ENCODE results near the gene BCAP31. TPM values are rescaled to one million over a fixed set of nuclear protein-coding genes. Genes with fewer than 3 reads are reported as not detected.

The BCAP31 gene
- total RNA-seq, 1 experiment from 2014 or later, result 150 TPM

GRCh38 chrX:153688506-153688905, 35.7 kb downstream of the BCAP31 start (continued):
- TF ChIP-seq MXD4 (CRISPR knock-in tag; IDR thresholded peaks at IDR 0.05; ENCODE audit: borderline replicate concordance), result no peak
- TF ChIP-seq FOXP1 (CRISPR knock-in tag; IDR thresholded peaks at IDR 0.05; ENCODE audit: borderline replicate concordance), result no peak
- TF ChIP-seq CTCF (IDR thresholded peaks at IDR 0.05), result no peak
- no peak for TF ChIP-seq MAX (CRISPR knock-in tag; IDR thresholded peaks at IDR 0.05)
- TF ChIP-seq NFYB (CRISPR knock-in tag; conservative IDR thresholded peaks at IDR 0.05; ENCODE audit: low read depth), result no peak
- TF ChIP-seq, protein P1, sequence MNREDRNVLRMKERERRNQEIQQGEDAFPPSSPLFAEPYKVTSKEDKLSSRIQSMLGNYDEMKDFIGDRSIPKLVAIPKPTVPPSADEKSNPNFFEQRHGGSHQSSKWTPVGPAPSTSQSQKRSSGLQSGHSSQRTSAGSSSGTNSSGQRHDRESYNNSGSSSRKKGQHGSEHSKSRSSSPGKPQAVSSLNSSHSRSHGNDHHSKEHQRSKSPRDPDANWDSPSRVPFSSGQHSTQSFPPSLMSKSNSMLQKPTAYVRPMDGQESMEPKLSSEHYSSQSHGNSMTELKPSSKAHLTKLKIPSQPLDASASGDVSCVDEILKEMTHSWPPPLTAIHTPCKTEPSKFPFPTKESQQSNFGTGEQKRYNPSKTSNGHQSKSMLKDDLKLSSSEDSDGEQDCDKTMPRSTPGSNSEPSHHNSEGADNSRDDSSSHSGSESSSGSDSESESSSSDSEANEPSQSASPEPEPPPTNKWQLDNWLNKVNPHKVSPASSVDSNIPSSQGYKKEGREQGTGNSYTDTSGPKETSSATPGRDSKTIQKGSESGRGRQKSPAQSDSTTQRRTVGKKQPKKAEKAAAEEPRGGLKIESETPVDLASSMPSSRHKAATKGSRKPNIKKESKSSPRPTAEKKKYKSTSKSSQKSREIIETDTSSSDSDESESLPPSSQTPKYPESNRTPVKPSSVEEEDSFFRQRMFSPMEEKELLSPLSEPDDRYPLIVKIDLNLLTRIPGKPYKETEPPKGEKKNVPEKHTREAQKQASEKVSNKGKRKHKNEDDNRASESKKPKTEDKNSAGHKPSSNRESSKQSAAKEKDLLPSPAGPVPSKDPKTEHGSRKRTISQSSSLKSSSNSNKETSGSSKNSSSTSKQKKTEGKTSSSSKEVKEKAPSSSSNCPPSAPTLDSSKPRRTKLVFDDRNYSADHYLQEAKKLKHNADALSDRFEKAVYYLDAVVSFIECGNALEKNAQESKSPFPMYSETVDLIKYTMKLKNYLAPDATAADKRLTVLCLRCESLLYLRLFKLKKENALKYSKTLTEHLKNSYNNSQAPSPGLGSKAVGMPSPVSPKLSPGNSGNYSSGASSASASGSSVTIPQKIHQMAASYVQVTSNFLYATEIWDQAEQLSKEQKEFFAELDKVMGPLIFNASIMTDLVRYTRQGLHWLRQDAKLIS (CRISPR knock-in tag; IDR thresholded peaks at IDR 0.05; ENCODE audit: borderline replicate concordance), result no peak
- TF ChIP-seq TP53 (CRISPR knock-in tag; IDR thresholded peaks at IDR 0.05), result no peak

DNA sequence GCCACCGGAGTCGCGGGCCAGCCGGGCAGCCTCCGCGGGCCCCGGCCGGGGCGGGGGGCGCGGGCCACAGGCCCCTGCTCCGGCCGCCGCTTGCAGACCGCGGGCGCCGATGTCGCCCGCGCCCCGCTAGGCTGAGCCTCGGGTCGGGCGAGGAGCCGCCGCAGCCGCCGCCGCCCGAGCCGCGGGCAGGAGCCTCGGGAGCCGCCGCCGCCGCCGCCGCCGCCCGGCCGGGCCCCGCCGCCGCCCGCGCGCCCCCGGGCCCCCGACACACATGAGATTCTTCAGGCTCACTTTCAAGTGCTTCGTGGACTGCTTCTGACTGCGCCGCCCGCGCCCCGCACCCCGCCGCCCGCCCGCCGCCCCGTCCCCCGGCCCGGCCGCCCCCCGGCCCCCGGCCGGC, 36.1 kb downstream of the BCAP31 start:
- ATAC-seq (no peak), DNase-seq (ENCODE audit: low spot score) (no peak)
- peaks cover 5% of the 10 kb centered on the region for H3K9me3 Mint-ChIP-seq
- no peak overlapping the region for H3K4me3 Mint-ChIP-seq
- ChIA-PET POLR2A (no interaction called here), CTCF (interaction anchor here (0.6 to 4.9 kb wide), 5 partner anchors 17 to 110 kb away, joined by 3 to 143 read pairs (median 5); partner anchors contain the start of gene PNCK)
- peaks cover 6% of the 10 kb centered on the region for H3K36me3 Mint-ChIP-seq
- no peaks in the 10 kb centered on the region; the same call in 1 of the 2 replicates for H3K27me3 Mint-ChIP-seq (ENCODE audit: low read depth)
- TF ChIP-seq NFYB (CRISPR knock-in tag; conservative IDR thresholded peaks at IDR 0.05; ENCODE audit: low read depth) (no peak), SP1 (CRISPR knock-in tag; conservative IDR thresholded peaks at IDR 0.05) (no peak), TEAD4 (CRISPR knock-in tag; IDR thresholded peaks at IDR 0.05) (no peak), ATF2 (CRISPR knock-in tag; IDR thresholded peaks at IDR 0.05; ENCODE audit: borderline replicate concordance, low read depth) (no peak), ZNF396 (CRISPR knock-in tag; IDR thresholded peaks at IDR 0.05; ENCODE audit: borderline replicate concordance) (no peak)
- H3K4me1 Mint-ChIP-seq, result peaks cover 15% of the 10 kb centered on the region
- no peak overlapping the region for H3K27ac Mint-ChIP-seq

- POLR2A ChIA-PET, result interaction anchor here (0.7 to 1.3 kb wide), 2 partner anchors 14 to 89 kb away, joined by 3 to 4 read pairs; partner anchors contain the start of genes CCNQ and PNCK
- ATAC-seq (peak; percentile 38), DNase-seq (ENCODE audit: low spot score) (peak; percentile 65)
- peaks cover 6% of the 10 kb centered on the region for H3K36me3 Mint-ChIP-seq
- CTCF ChIA-PET, result interaction anchor here (0.6 to 4.9 kb wide), 11 partner anchors 17 to 279 kb away, joined by 3 to 143 read pairs (median 4); partner anchors contain the start of genes CCNQ and PNCK
- H3K27ac Mint-ChIP-seq, result peak within 1 kb of the TSS; percentile 85
- H3K4me1 Mint-ChIP-seq, result peaks cover 18% of the 10 kb centered on the region
- H3K4me3 Mint-ChIP-seq, result peak within 1 kb of the TSS; percentile 61
- peaks cover 5% of the 10 kb centered on the region for H3K9me3 Mint-ChIP-seq
- H3K27me3 Mint-ChIP-seq (ENCODE audit: low read depth), result no peaks in the 10 kb centered on the region; the same call in 1 of the 2 replicates
- TF ChIP-seq SP1 (CRISPR knock-in tag; conservative IDR thresholded peaks at IDR 0.05) (no peak), CTCF (IDR thresholded peaks at IDR 0.05) (peak; percentile 31; the same call in 1 of the 2 replicates), ZNF263 (CRISPR knock-in tag; IDR thresholded peaks at IDR 0.05; ENCODE audit: low read depth) (peak; percentile 68; the same call in 1 of the 2 replicates), ZNF423 (CRISPR knock-in tag; IDR thresholded peaks at IDR 0.05) (peak; percentile 38; the same call in 1 of the 2 replicates), ZNF232 (CRISPR knock-in tag; IDR thresholded peaks at IDR 0.05) (no peak), MXD4 (CRISPR knock-in tag; IDR thresholded peaks at IDR 0.05; ENCODE audit: borderline replicate concordance) (no peak), ZNF532 (CRISPR knock-in tag; IDR thresholded peaks at IDR 0.05; ENCODE audit: borderline replicate concordance) (no peak), NR2C2 (CRISPR knock-in tag; IDR thresholded peaks at IDR 0.05) (no peak)
These were observed 36.8 kb downstream of the BCAP31 start, which contains the start of gene SLC6A8 for GRCh38 chrX:153687121-153688039. TSS of gene SLC6A8 (plus strand) at chrX:153687926. CDS start at chrX:153688575, 649 bp downstream.

All from WTC11 (cell line).